Neural progenitor cell (in vitro differentiated cells): ENCODE results near the gene RBCK1. TPM values are rescaled to one million over a fixed set of nuclear protein-coding genes. Genes with fewer than 3 reads are reported as not detected.

Source experiments
- DNase-seq: peaks from one replicate; pipeline ENCODE4 v3.0.0-alpha.2; 2016; ENCODE audit warnings: low spot score
- H2AFZ ChIP-seq: fragments of 200-600 bp; sonication (generic); replicated peaks from 2 replicates; pipeline ENCODE4 v1.6.1; 2016; ENCODE audit warnings: antibody characterized with exemption
- H3F3A ChIP-seq: fragments of 200-600 bp; sonication (generic); 2 replicates; pipeline ENCODE4 v1.6.1; 2016; ENCODE audit warnings: antibody characterized with exemption, low read depth
- H3K27ac ChIP-seq: fragments of 200-600 bp; sonication (generic); 2 replicates; pipeline ENCODE4 v1.5.1; 2016; ENCODE audit warnings: mild to moderate bottlenecking
- H3K27me3 ChIP-seq: fragments of 200-600 bp; sonication (generic); 2 replicates; pipeline ENCODE4 v1.6.1; 2016; ENCODE audit warnings: mild to moderate bottlenecking, moderate library complexity
- H3K36me3 ChIP-seq: fragments of 200-600 bp; sonication (generic); 2 replicates; pipeline ENCODE4 v1.5.1; 2016
- H3K4me1 ChIP-seq: fragments of 200-600 bp; sonication (generic); 2 replicates; pipeline ENCODE4 v1.6.1; 2016; ENCODE audit warnings: mixed run types
- H3K4me2 ChIP-seq: fragments of 200-600 bp; sonication (generic); 2 replicates; pipeline ENCODE4 v1.6.1; 2016
- H3K4me3 ChIP-seq: fragments of 200-600 bp; sonication (generic); 2 replicates; pipeline ENCODE4 v1.5.1; 2016
- H3K79me2 ChIP-seq: fragments of 200-600 bp; sonication (generic); 2 replicates; pipeline ENCODE4 v1.6.1; 2016; ENCODE audit warnings: low read depth
- H3K9ac ChIP-seq: fragments of 200-600 bp; sonication (generic); 2 replicates; pipeline ENCODE4 v1.6.1; 2016
- H3K9me3 ChIP-seq: fragments of 200-600 bp; sonication (generic); 2 replicates; pipeline ENCODE4 v1.5.1; 2016; ENCODE audit warnings: low read depth
- H4K20me1 ChIP-seq: fragments of 200-600 bp; sonication (generic); 2 replicates; pipeline ENCODE4 v1.6.1; 2016; ENCODE audit warnings: low read depth
- H3K27ac Mint-ChIP-seq: 3 replicates; pipeline ENCODE4 v1.8.0; 2021; ENCODE audit warnings: mixed read lengths
- H3K27me3 Mint-ChIP-seq: 2 replicates; pipeline ENCODE4 v1.8.0; 2022; ENCODE audit warnings: low read depth, mild to moderate bottlenecking, inconsistent platforms, moderate library complexity, mixed read lengths; ENCODE audit not compliant: insufficient read depth
- H3K36me3 Mint-ChIP-seq: 3 replicates; pipeline ENCODE4 v1.8.0; 2021; ENCODE audit warnings: mixed read lengths
- H3K4me1 Mint-ChIP-seq: 3 replicates; pipeline ENCODE4 v1.8.0; 2021; ENCODE audit warnings: mixed read lengths
- H3K4me3 Mint-ChIP-seq: 3 replicates; pipeline ENCODE4 v1.8.0; 2021; ENCODE audit warnings: mild to moderate bottlenecking, moderate library complexity, mixed read lengths
- H3K9me3 Mint-ChIP-seq: 3 replicates; pipeline ENCODE4 v1.8.0; 2020; ENCODE audit warnings: mixed read lengths
- CTCF ChIP-seq: fragments of 200-600 bp; sonication (generic); IDR thresholded peaks from 2 replicates; pipeline ENCODE4 v1.5.1; 2017; ENCODE audit warnings: antibody characterized with exemption, mild to moderate bottlenecking
- EZH2 ChIP-seq: fragments of 200-600 bp; sonication (generic); IDR thresholded peaks from 2 replicates; pipeline ENCODE4 v1.6.1; 2017; ENCODE audit warnings: antibody characterized with exemption, mild to moderate bottlenecking, moderate library complexity
- EZH2phosphoT487 ChIP-seq: fragments of 200-600 bp; sonication (generic); IDR thresholded peaks from 2 replicates; pipeline ENCODE4 v1.6.1; 2017; ENCODE audit warnings: antibody characterized with exemption
- total RNA-seq: library from RNA; depleted of rRNA; stranded (reverse); fragments of >200 nt; gene quantifications from 2 replicates; pipeline ENCODE4 v1.2.3, GENCODE V29; 2015; ENCODE audit warnings: low replicate concordance

RBCK1 gene
- total RNA-seq, 1 donor from 2014 or later: 24.3 TPM

- H3K79me2 ChIP-seq: peaks cover 46% of the 10 kb centered on the region
- peaks cover 28% of the 10 kb centered on the region for H3K4me1 Mint-ChIP-seq
- peaks cover 45% of the 10 kb centered on the region for H4K20me1 ChIP-seq
- peaks cover 2% of the 10 kb centered on the region for H3K36me3 Mint-ChIP-seq
- H3K4me3 ChIP-seq: peak within 1 kb of the TSS; percentile 79
- peak within 1 kb of the TSS; percentile 40 for H3K9ac ChIP-seq
- no peaks in the 10 kb centered on the region for H3K9me3 ChIP-seq
- H3K9me3 Mint-ChIP-seq: peaks cover 5% of the 10 kb centered on the region
- peak within 1 kb of the TSS; percentile 89 for H3K4me2 ChIP-seq
- peaks cover 10% of the 10 kb centered on the region for H3K4me1 ChIP-seq
- TF ChIP-seq EZH2phosphoT487 (no peak), CTCF (peak; percentile 22), EZH2 (no peak)
- DNase-seq: peak; percentile 96
- H3F3A ChIP-seq: peaks cover 13% of the 10 kb centered on the region
- H3K27ac Mint-ChIP-seq: peak within 1 kb of the TSS; percentile 69
- H3K36me3 ChIP-seq: no peaks in the 10 kb centered on the region
- H3K4me3 Mint-ChIP-seq: peak within 1 kb of the TSS; percentile 97
- peaks cover 7% of the 10 kb centered on the region for H3K27me3 Mint-ChIP-seq
- peak within 1 kb of the TSS; percentile 83 for H2AFZ ChIP-seq
- H3K27me3 ChIP-seq: peaks cover 24% of the 10 kb centered on the region
- H3K27ac ChIP-seq: no peak within 1 kb of the TSS
These were observed 54.3 kb downstream of the RBCK1 start, which contains the start of gene TBC1D20 for GRCh38 chr20:462199-462991. TBC1D20 (minus strand) TSS chr20:462533; CDS start chr20:462405, 128 bp downstream.

DNA sequence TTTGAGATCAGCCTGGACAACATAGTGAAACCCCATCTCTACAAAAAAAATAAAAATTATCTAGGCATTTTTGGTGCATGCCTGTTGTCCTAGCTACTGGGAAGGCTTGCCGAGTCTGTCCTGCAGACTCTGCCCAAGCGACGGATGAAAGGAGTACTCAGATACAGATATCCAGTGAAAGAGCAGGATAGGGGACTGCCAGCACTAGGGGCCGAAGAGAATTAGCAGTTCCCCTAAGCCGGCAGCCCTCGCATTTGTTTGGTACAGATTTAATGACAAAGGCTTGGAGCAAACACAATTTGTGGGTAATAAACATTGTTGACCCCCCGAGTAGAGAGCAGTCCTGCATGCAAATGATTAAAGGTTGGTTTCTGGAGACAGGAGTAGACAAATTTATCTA is 59.7 kb downstream of the RBCK1 start:
- Mint-ChIP-seq H3K4me1 (peaks cover 5% of the 10 kb centered on the region), H3K27me3 (no peaks in the 10 kb centered on the region), H3K4me3 (no peak overlapping the region), H3K36me3 (peaks cover 3% of the 10 kb centered on the region), H3K9me3 (peaks cover 30% of the 10 kb centered on the region), H3K27ac (no peak overlapping the region)
- Histone ChIP-seq H3K27me3 (peaks cover 24% of the 10 kb centered on the region), H3F3A (peaks cover 7% of the 10 kb centered on the region), H3K4me2 (no peak overlapping the region), H3K9ac (no peak overlapping the region), H3K9me3 (no peaks in the 10 kb centered on the region), H3K27ac (no peak overlapping the region), H3K4me3 (no peak overlapping the region), H3K79me2 (no peaks in the 10 kb centered on the region), H3K36me3 (no peaks in the 10 kb centered on the region), H4K20me1 (no peaks in the 10 kb centered on the region), H3K4me1 (no peaks in the 10 kb centered on the region), H2AFZ (no peak overlapping the region)
- no peak for TF ChIP-seq EZH2phosphoT487
- no peak for TF ChIP-seq EZH2
- TF ChIP-seq CTCF: no peak
- DNase-seq: no peak

DNA sequence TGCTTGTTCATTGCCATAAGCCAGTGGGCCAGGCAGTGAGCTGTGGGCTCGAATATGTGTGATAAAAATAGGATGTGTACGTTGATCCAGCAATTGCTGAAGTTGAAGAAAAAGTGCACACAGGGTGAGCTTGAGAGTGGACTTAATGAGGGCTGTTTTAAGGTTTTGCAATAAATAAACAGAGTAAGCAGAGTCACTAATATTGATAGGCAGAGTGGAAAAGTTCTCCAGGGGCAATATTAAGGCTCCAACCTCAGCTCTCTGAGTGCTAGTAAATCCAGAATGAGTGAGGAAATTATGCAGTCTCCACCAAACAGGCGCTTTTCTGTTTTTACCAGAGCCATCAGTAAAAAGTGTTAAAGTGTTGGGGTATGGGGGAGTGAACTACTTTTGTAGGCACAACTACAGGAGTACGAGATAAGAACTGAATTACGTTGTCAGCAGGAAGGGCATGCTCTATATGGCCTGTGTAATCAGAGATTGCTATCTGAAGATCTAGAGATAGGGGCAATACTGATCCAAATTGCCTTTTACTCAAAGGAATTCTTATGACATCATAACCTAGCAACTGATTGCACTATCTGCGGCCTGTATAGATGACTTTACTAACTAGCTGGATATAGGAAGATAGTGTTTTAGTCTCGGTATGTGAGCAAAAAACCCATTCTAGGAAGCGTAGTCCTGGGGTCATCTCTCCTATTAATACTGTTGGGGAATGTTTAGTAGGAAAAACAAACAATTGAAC is 61.8 kb downstream of the RBCK1 start:
- no peak for TF ChIP-seq EZH2
- no peak for TF ChIP-seq CTCF
- TF ChIP-seq EZH2phosphoT487: no peak
- Mint-ChIP-seq H3K9me3 (peaks cover 34% of the 10 kb centered on the region), H3K4me1 (no peaks in the 10 kb centered on the region), H3K27ac (no peak overlapping the region), H3K27me3 (no peaks in the 10 kb centered on the region), H3K36me3 (peaks cover 17% of the 10 kb centered on the region), H3K4me3 (no peak overlapping the region)
- H3F3A ChIP-seq: no peaks in the 10 kb centered on the region
- H3K9ac ChIP-seq: no peak overlapping the region
- H3K4me2 ChIP-seq: no peak overlapping the region
- H3K27me3 ChIP-seq: peaks cover 4% of the 10 kb centered on the region
- DNase-seq: no peak
- H2AFZ ChIP-seq: no peak overlapping the region
- H4K20me1 ChIP-seq: no peaks in the 10 kb centered on the region
- no peaks in the 10 kb centered on the region for H3K36me3 ChIP-seq
- no peaks in the 10 kb centered on the region for H3K4me1 ChIP-seq
- no peak overlapping the region for H3K4me3 ChIP-seq
- no peak overlapping the region for H3K27ac ChIP-seq
- H3K9me3 ChIP-seq: no peaks in the 10 kb centered on the region
- H3K79me2 ChIP-seq: no peaks in the 10 kb centered on the region
